IMR-90 (cell line): Measurements from ENCODE around the gene CDO1. TPM values are rescaled to one million over a fixed set of nuclear protein-coding genes. Genes with fewer than 3 reads are reported as not detected.

Experiments used
- ATAC-seq: fragments of 200-7000 bp; cut with Tn5 transposase; 2 replicates; pipeline ENCODE4 v1.9.1; 2020; ENCODE audit warnings: low read depth, mild to moderate bottlenecking, moderate library complexity
- BruUV-seq: library from RNA; stranded (reverse); fragments of 400-500 nt; replicated peaks from 2 replicates; lab custom pipeline; 2021; lab: Mats Ljungman, UMichigan
- CTCF ChIA-PET: fragments of 300-600 bp; formaldehyde crosslinking; extraction: SDS; loops from one replicate; lab custom pipeline; 2021; ENCODE audit warnings: antibody characterized with exemption; lab: Yijun Ruan, JAX
- POLR2A ChIA-PET: fragments of 300-600 bp; sonication (Branson Sonifier 250); formaldehyde crosslinking; loops from one replicate; lab custom pipeline; 2022; ENCODE audit warnings: antibody characterized with exemption; ENCODE audit not compliant: unreplicated experiment; lab: Charles Lee
- DNase-seq: peaks from one replicate; pipeline ENCODE4 v3.0.0; 2013
- H2AFZ ChIP-seq: replicated peaks from 2 replicates; pipeline ENCODE3; 2013; ENCODE audit warnings: low read length, mild to moderate bottlenecking; ENCODE audit not compliant: poor library complexity
- H2AK5ac ChIP-seq: 2 replicates; pipeline ENCODE4 v1.6.1; 2013; ENCODE audit warnings: low read depth, low read length, inconsistent platforms
- H2AK9ac ChIP-seq: replicated peaks from 2 replicates; pipeline ENCODE3; 2013; ENCODE audit warnings: mild to moderate bottlenecking, low read depth, low read length, moderate library complexity; ENCODE audit not compliant: poor library complexity
- H2BK120ac ChIP-seq: 2 replicates; pipeline ENCODE4 v1.6.1; 2013; ENCODE audit warnings: low read depth, low read length, inconsistent platforms
- H2BK15ac ChIP-seq: 3 replicates; pipeline ENCODE4 v1.6.1; 2013; ENCODE audit warnings: low read depth, low read length, inconsistent platforms
- H2BK20ac ChIP-seq: 2 replicates; pipeline ENCODE4 v1.6.1; 2013; ENCODE audit warnings: low read depth, mild to moderate bottlenecking, inconsistent platforms, low read length, moderate library complexity
- H2BK5ac ChIP-seq: 2 replicates; pipeline ENCODE4 v1.6.1; 2013; ENCODE audit warnings: mild to moderate bottlenecking, low read depth, low read length, inconsistent platforms; ENCODE audit not compliant: poor library complexity, severe bottlenecking
- H3K14ac ChIP-seq: replicated peaks from 2 replicates; pipeline ENCODE4 v1.6.1; 2013; ENCODE audit warnings: low read depth, low read length, inconsistent platforms
- H3K18ac ChIP-seq: 2 replicates; pipeline ENCODE4 v1.6.1; 2013; ENCODE audit warnings: low read depth, low read length, control low read depth
- H3K23ac ChIP-seq: 2 replicates; pipeline ENCODE4 v1.6.1; 2013; ENCODE audit warnings: low read depth, low read length, inconsistent platforms
- H3K27ac ChIP-seq: 2 replicates; pipeline ENCODE4 v1.5.1; 2013; ENCODE audit warnings: mild to moderate bottlenecking, control low read depth, low read length; ENCODE audit not compliant: insufficient read depth
- H3K27me3 ChIP-seq: 2 replicates; pipeline ENCODE4 v1.6.1; 2013; ENCODE audit warnings: low read length; ENCODE audit not compliant: control insufficient read depth, insufficient read depth
- H3K36me3 ChIP-seq: 2 replicates; pipeline ENCODE4 v1.6.1; 2013; ENCODE audit warnings: low read length, mixed read lengths; ENCODE audit not compliant: control insufficient read depth, insufficient read depth
- H3K4ac ChIP-seq: 2 replicates; pipeline ENCODE4 v1.6.1; 2013; ENCODE audit warnings: low read depth, low read length, inconsistent platforms
- H3K4me1 ChIP-seq: 2 replicates; pipeline ENCODE4 v1.6.1; 2013; ENCODE audit warnings: low read length, mixed read lengths; ENCODE audit not compliant: control insufficient read depth, insufficient read depth
- H3K4me2 ChIP-seq: 2 replicates; pipeline ENCODE4 v1.6.1; 2013; ENCODE audit warnings: low read depth, mild to moderate bottlenecking, control low read depth, low read length, moderate library complexity
- H3K4me3 ChIP-seq: 2 replicates; pipeline ENCODE4 v1.5.1; 2013; ENCODE audit warnings: low read depth, mild to moderate bottlenecking, control low read depth, low read length, moderate library complexity; ENCODE audit not compliant: insufficient read depth
- H3K56ac ChIP-seq: 2 replicates; pipeline ENCODE4 v1.6.1; 2013; ENCODE audit warnings: low read length, inconsistent platforms; ENCODE audit not compliant: insufficient read depth; ENCODE audit errors: extremely low read depth
- H3K79me1 ChIP-seq, 2 experiments: 2 replicates each; pipeline ENCODE4 v1.6.1; 2013; ENCODE audit warnings: low read length in 2 of 2, inconsistent platforms in 1 of 2, low read depth in 1 of 2
- H3K9ac ChIP-seq: 2 replicates; pipeline ENCODE4 v1.6.1; 2013; ENCODE audit warnings: low read depth, low read length, control low read depth
- H3K9me1 ChIP-seq: 2 replicates; pipeline ENCODE4 v1.6.1; 2013; ENCODE audit warnings: low read length, inconsistent platforms; ENCODE audit not compliant: insufficient read depth
- H3K9me3 ChIP-seq: 2 replicates; pipeline ENCODE4 v1.6.1; 2013; ENCODE audit warnings: low read length; ENCODE audit not compliant: control insufficient read depth, insufficient read depth
- H4K20me1 ChIP-seq: 2 replicates; pipeline ENCODE4 v1.6.1; 2013; ENCODE audit warnings: low read length, inconsistent platforms; ENCODE audit not compliant: insufficient read depth
- H4K5ac ChIP-seq: 2 replicates; pipeline ENCODE4 v1.6.1; 2013; ENCODE audit warnings: mild to moderate bottlenecking, low read depth, low read length, control low read depth
- H4K8ac ChIP-seq, 2 experiments: 2 replicates each; pipeline ENCODE4 v1.6.1; 2013; ENCODE audit warnings: low read depth in 2 of 2, low read length in 2 of 2, control low read depth in 1 of 2, inconsistent platforms in 1 of 2
- H4K91ac ChIP-seq: 2 replicates; pipeline ENCODE4 v1.6.1; 2013; ENCODE audit warnings: low read depth, low read length, inconsistent platforms; ENCODE audit not compliant: insufficient read depth
- MAFK ChIP-seq: IDR thresholded peaks from 2 replicates; pipeline ENCODE4 v1.6.1; 2012; ENCODE audit warnings: low read depth, low read length, improper control_type of control experiment
- WGBS, 2 experiments: methylation state at CpG; one replicate each; pipeline versions ENCODE4 v1.1.5 to v1.1.7; 2013; ENCODE audit warnings: missing lambda C conversion rate in 2 of 2; ENCODE audit not compliant: insufficient read length in 1 of 2; ENCODE audit errors: extremely low coverage in 2 of 2; 5-methylcytosine and 5-hydroxymethylcytosine counted together
- dilution Hi-C: fragments of 300-500 bp; cut with HindIII; formaldehyde crosslinking; loops from one replicate; pipeline ENCODE4 v1.14.3; 2018; ENCODE audit warnings: low sequenced_read_pairs; ENCODE audit not compliant: unreplicated experiment
- in situ Hi-C: fragments of 300-500 bp; cut with MboI; formaldehyde crosslinking; loops from 3 replicates; pipeline ENCODE4 v1.14.3; 2019; ENCODE audit warnings: low sequenced_read_pairs, inconsistent platforms, mixed read lengths
- intact Hi-C: fragments of 100-400 bp; cut with micrococcal nuclease; formaldehyde crosslinking; loops from 2 replicates; pipeline ENCODE4 v1.10.0; 2022
- polyA plus RNA-seq, 3 experiments: library from polyadenylated mRNA; depleted of rRNA; stranded (reverse); fragments of >200 nt; gene quantifications; 2 replicates each; pipeline ENCODE4 v1.2.3, GENCODE V29; 2012; ENCODE audit warnings: low replicate concordance in 1 of 3
- total RNA-seq: library from RNA; depleted of rRNA; stranded (reverse); fragments of >200 nt; gene quantifications from 2 replicates; pipeline ENCODE4 v1.2.3, GENCODE V29; 2012
- TF ChIP-seq, protein P1 (sequence below): fragments of 150-350 bp; IDR thresholded peaks from 2 replicates; pipeline ENCODE4 v1.6.1; 2017; ENCODE audit warnings: mild to moderate bottlenecking, antibody characterized with exemption, low read length, low read depth

Gene CDO1
- total and polyA plus RNA-seq, 2 of the 4 experiments (the other 2 are of a cell fraction) = 4.8 to 8.6 TPM

DNA sequence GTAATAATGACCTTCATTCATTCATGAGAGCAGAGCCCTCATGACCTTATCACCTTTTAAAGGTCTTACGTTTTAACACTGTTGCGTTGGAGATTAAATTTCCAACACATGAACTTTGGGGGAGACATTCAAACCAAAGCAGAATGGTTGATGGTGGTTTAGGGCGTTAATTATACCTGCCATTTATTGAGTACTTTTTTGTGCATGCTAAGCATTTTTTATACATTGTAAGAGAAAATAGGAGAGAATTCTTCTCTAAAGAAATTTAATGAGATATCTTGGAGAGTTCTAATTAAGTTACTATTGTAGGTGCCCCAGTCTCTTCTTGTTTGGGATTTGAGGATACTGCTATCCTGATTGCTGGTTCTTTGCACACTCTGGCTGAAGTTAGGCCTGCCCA is 37.7 kb upstream of the CDO1 start:
- Histone ChIP-seq H3K36me3 (no peaks in the 10 kb centered on the region), H3K56ac (no peak overlapping the region), H3K4ac (no peak overlapping the region), H3K4me3 (no peak overlapping the region), H2BK20ac (no peak overlapping the region), H2AK9ac (no peak overlapping the region), H2AK5ac (no peak overlapping the region), H3K9ac (no peak overlapping the region), H3K14ac (no peak overlapping the region), H3K4me1 (peaks cover 14% of the 10 kb centered on the region), H4K8ac (no peak overlapping the region), H2BK5ac (no peak overlapping the region), H2AFZ (no peak overlapping the region), H2BK15ac (no peak overlapping the region), H3K9me3 (no peaks in the 10 kb centered on the region), H3K27me3 (no peaks in the 10 kb centered on the region), H3K18ac (no peak overlapping the region), H4K20me1 (peaks cover 49% of the 10 kb centered on the region), H4K5ac (no peak overlapping the region), H3K23ac (no peak overlapping the region), H3K4me2 (no peak overlapping the region), H3K9me1 (peaks cover 3% of the 10 kb centered on the region), H2BK120ac (no peak overlapping the region), H3K79me1 (peaks cover 20 to 51% of the 10 kb centered on the region in 2 experiments), H3K27ac (no peak overlapping the region), H4K91ac (no peak overlapping the region)
- ChIA-PET CTCF (no interaction called here), POLR2A (no interaction called here)
- peak; percentile 80 for TF ChIP-seq MAFK
- TF ChIP-seq, protein P1, sequence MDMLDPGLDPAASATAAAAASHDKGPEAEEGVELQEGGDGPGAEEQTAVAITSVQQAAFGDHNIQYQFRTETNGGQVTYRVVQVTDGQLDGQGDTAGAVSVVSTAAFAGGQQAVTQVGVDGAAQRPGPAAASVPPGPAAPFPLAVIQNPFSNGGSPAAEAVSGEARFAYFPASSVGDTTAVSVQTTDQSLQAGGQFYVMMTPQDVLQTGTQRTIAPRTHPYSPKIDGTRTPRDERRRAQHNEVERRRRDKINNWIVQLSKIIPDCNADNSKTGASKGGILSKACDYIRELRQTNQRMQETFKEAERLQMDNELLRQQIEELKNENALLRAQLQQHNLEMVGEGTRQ = no peak
- DNase-seq = no peak
- dilution Hi-C loops (no loop called here), in situ Hi-C loops (no loop called here), intact Hi-C loops (no loop called here)
- no peak for ATAC-seq
- BruUV-seq = no TSS peak
- WGBS, 2 experiments = no CpG with 5 or more reads among the region's 3 CpGs
